HTERT RPE-1 (cell line): Measurements from ENCODE around the gene CHST1.

Experiments
- in situ Hi-C: fragments of 300-500 bp; cut with MboI; formaldehyde crosslinking; loops from 4 replicates; pipeline ENCODE4 v1.14.3; 2020; ENCODE audit warnings: low sequenced_read_pairs

CHST1 gene

GRCh38 chr11:45675646-45676045 is 10.2 kb upstream of the CHST1 start:
- in situ Hi-C loops, result no loop called here

- in situ Hi-C loops, result no loop called here
Observed at GRCh38 chr11:45674481-45675190, 9.2 kb upstream of the CHST1 start.

GRCh38 chr11:45673441-45673840 is 8.0 kb upstream of the CHST1 start:
- in situ Hi-C loops, result no loop called here

GRCh38 chr11:45672593-45672992 is 7.2 kb upstream of the CHST1 start:
- in situ Hi-C loops, result no loop called here

GRCh38 chr11:45671246-45672171 is 6.1 kb upstream of the CHST1 start:
- in situ Hi-C loops, result no loop called here

GRCh38 chr11:45670386-45671135 is 5.1 kb upstream of the CHST1 start:
- in situ Hi-C loops, result no loop called here

GRCh38 chr11:45669956-45670355 is 4.5 kb upstream of the CHST1 start:
- in situ Hi-C loops, result no loop called here

- in situ Hi-C loops, result no loop called here
Observed at GRCh38 chr11:45669146-45669545, 3.7 kb upstream of the CHST1 start.

- in situ Hi-C loops, result no loop called here
Observed at GRCh38 chr11:45667929-45668680, 2.7 kb upstream of the CHST1 start.

- in situ Hi-C loops, result no loop called here
Observed at GRCh38 chr11:45666648-45667642, 1.5 kb upstream of the CHST1 start.

GRCh38 chr11:45665933-45666647 is 668 bp upstream of the CHST1 start:
- in situ Hi-C loops, result no loop called here

- in situ Hi-C loops, result no loop called here
Observed at GRCh38 chr11:45664376-45665205, 831 bp downstream of the CHST1 start.

GRCh38 chr11:45663486-45664375 is 1.7 kb downstream of the CHST1 start:
- in situ Hi-C loops, result no loop called here

GRCh38 chr11:45662665-45663485 is 2.5 kb downstream of the CHST1 start:
- in situ Hi-C loops, result no loop called here

- in situ Hi-C loops, result no loop called here
Observed at GRCh38 chr11:45662096-45662664, 3.2 kb downstream of the CHST1 start.
